CMK (cell line): Measurements from ENCODE around the gene PTPN2.
"Not testable (repeated sequence)": the region's sequence is repeated elsewhere in the genome, so short reads cannot be mapped to it uniquely, and the experiment has no call there.

ENCODE experiments used
- DNase-seq: peaks from one replicate; pipeline ENCODE4 v3.0.0-alpha.2; 2010; ENCODE audit warnings: low read depth

The PTPN2 gene

DNA sequence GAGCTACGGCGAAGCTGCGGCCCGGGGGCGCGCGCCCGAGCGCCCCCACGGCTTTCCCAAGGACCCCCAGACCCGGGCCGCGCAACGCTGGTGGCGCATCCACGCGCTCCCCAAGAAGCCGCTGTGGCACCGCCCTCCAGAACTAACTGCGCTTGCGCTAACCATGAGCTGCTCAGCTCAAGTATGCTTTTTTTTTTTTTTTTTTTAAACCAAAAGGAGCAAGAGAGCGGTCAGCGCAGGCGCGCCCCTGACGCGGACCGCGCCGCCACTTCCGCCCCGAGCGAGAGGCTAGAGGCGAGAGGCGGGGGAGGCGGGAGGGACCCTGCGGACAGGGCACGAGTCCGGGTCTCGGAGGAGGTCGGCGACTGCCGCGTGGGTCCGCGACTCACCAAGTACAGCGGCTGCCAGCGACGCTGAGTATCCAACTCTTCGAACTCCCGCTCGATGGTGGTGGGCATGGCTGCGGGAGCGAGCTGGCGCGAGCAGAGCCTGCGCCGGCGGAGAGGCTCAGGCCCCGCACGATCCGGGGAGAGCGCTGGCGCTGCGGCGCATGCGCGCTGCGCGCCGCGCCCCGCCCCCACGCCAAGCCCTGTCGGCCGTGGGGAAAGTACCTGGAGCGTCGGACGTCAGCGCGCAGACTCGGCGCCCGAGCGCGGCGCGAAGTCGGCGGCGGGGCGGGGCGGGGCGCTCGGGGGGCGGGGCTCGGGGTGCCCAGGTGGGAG, at the start of gene PTPN2:
PTPN2 (minus strand) TSS at position 554 of the 722 bp plus-strand sequence; CDS start at position 458, 96 bp downstream.
- DNase-seq, result peak; percentile 73

DNA sequence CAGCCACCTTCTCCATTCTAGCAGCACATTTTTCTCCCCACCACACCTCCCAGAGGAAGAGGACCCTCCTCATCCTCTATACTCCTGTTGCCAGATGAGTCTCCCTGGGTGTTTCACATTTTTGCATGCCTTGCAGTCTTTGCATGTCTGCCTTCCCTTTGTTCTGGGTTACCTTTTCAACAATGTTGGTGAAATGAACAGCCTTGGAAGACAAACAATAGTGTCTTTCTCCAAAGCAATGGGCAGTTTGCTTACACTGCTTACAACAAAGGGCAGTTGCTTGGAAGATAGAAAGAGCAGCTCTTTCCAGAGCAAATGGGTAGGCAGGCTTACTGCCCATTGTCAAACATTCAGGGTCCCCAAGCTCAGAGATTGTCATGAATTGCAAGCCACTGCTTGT, 49.3 kb upstream of the PTPN2 start:
- DNase-seq, result no peak

DNA sequence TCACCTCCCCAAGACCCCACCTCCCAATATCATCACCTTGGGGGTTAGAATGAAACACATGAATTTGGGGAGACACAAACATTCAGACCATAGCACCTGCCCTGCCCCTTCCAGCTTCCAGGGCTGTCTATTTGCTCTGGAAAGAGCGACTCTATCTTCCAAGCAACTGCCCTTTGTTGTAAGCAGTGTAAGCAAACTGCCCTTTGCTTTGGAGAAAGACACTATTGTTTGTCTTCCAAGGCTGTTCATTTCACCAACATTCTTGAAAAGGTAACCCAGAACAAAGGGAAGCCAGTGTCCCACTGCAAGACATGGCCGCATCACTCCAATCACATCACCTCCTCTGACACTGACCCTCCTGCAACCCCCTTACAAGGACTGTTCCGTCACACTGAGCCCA, 46.9 kb upstream of the PTPN2 start:
- no peak for DNase-seq

DNA sequence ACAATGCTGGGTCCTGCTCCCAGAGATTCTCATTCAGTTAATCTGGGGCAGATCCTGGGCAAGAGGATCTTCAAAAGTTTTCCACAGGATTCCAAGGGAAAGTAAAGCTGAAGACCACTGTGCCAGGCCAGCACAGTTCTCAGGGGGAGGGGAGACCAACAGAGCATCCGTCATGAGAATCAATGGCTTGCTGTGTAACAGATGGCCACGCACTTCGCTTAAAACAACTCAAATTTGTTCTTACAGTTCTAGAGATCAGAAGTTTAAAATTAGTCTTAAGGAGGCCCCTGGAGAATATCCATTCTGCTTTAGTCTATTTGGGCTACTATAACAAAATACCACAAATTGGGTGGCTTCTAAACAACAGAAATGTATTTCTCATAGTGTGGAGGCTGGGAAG, 46.3 kb upstream of the PTPN2 start:
- no peak for DNase-seq

DNA sequence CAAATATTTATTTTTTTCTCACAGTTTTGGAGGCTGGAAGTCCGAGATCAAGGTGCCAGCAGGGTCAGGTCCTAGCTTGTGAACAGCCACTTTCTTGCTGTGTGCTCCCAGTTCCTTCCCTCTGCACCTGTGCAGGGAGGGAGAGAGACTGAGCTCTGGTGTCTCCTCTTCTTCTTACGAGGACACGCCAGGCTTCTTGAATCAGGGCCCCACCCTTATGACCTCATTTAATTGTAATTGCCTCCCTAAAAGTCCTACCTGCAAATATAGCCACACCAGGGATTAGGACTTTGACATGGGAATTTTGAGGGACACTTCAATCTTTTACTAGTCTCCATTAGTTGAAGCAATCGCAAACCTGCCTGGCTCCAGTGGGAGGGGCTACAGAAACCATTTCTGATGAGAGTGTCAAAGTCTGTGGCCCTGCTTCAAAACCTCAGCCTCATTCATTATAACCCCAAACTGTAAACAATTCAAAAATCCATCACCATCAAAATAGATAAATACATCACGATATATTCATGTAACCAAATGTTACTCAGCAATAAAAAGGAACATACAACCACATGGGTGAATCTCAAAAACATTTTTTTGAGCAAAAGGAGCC, 45.5 kb upstream of the PTPN2 start:
- no peak for DNase-seq

DNA sequence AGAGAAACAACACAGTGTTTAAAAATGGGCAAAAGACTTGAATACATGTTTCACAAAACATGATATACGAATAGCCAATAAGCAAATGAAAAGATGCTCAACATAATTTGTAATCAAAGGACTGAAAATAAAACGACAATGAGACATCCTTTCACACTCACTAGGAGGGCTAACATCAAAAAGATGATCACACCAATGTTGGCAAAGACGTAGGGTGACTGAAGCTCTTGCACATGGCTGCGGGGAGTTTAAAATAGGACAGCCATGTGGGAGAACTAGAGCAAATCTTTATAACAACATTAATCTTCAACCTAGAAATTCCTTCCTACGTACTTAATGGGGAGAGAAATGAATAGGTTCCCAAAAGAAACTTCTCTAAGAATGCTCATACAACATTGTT, 44.6 kb upstream of the PTPN2 start:
- no peak for DNase-seq

DNA sequence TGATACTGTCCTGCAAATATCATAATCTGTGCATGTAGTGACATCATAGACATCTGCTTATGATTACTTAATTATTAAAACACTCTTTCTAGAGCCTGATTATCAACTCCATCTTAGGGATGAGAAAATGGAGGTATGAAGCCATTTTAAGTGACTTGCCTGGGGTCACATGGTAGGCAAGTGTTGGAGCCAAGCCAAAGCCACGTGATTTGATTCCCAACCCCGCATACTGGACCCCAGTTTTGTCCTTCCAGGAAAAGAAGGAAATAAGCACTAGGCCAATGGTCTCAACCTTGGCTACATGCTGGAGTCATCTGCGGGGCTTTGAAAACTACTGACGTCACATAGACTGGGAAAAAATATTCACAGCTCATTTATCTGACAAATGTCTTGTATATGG, 44.2 kb upstream of the PTPN2 start:
- DNase-seq, result no peak

DNA sequence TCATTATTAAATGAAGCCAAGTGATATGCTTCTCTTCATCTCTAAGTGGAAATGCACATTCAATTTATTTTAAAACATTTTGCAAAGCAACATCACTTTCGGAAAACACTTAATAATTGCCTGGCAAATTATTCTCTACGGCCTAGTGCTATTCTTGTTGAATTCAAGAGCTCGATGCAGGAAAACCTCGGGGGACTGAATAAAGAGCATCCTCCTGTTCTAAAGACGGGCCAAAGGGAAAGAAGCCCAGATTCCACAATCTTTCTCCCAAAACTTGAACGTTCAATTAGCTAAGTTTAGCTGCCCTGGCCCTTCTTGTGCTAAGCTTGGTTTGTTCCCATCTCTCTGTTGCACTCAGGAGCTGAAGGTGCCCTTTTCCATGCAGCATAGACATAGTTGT, 40.6 kb upstream of the PTPN2 start:
- DNase-seq, result no peak

DNA sequence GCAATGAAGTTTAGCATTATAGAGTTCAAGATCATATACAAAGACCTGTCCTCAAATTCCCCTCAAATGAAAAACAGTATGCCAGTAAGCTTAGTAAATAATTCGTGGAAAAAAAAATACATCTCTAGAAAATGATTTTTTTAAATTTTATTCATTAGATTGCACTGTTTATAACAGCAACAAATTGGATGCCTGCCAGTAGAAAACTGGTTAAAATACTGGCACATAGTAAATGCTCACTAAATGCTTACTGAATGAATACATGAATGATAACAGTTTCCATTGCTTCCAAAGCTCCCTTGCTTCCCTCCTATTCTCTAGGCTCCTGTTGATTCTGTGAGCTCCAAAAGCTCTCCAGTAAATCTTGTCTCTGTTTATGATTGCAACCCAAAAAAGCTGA, 38.2 kb upstream of the PTPN2 start:
- DNase-seq, result no peak

DNA sequence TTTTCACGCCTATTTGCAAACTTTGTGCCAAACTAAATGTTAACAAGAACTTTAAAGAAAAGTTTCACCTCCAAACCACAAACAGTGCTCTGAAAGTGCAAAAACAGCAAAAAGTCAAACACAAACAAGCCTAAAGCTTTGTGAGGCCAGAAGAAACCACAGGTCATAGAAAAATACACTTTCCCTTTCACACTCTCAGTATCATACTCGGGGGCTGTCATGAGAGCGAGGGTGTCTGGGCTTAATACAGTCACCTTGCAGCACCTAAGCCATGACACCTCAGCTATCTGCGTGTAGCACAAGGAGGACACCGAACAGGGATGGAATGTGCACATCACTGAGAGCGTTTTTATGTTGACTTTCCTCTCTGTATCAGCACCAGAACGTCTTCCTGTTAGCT, 37.1 kb upstream of the PTPN2 start:
- no peak for DNase-seq

DNA sequence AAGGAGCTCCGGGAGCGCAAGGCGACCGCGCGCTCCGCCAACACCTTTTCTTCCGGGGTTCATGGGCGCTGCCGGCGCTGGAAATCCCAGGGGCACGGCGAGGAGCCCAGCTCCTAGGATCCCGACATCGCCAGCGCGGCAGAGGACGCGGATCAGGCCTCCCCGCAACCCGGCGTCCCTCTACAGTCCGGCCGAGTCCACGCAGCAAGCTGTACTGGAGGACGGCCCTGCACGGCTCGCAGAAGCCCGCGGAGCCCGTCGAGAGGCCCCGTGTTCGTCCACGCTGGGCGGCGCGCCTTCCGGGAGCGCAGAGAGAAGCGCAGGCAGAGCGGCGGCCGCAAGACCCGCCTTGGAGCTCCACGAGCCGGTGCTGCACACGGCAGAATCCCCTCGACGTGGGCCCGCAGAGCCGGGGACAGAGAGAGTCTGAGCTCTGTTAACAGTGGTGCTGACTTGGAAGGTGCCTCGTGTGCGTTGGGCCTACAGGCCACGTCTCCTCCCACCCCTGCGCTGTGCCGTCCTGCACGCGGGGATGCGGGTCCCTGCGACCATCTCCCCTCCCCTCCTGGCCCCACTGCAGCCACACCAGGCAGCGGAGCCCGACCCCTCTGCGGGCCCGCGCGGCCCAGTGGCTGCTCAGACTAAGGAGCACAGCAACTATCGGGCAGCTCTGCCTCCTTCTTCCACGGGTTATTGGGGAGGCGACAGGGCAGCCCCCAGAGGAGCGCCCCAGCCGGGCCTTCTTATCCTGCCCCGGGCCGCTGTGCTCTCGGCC, 28.1 kb upstream of the PTPN2 start:
- DNase-seq, result no peak

DNA sequence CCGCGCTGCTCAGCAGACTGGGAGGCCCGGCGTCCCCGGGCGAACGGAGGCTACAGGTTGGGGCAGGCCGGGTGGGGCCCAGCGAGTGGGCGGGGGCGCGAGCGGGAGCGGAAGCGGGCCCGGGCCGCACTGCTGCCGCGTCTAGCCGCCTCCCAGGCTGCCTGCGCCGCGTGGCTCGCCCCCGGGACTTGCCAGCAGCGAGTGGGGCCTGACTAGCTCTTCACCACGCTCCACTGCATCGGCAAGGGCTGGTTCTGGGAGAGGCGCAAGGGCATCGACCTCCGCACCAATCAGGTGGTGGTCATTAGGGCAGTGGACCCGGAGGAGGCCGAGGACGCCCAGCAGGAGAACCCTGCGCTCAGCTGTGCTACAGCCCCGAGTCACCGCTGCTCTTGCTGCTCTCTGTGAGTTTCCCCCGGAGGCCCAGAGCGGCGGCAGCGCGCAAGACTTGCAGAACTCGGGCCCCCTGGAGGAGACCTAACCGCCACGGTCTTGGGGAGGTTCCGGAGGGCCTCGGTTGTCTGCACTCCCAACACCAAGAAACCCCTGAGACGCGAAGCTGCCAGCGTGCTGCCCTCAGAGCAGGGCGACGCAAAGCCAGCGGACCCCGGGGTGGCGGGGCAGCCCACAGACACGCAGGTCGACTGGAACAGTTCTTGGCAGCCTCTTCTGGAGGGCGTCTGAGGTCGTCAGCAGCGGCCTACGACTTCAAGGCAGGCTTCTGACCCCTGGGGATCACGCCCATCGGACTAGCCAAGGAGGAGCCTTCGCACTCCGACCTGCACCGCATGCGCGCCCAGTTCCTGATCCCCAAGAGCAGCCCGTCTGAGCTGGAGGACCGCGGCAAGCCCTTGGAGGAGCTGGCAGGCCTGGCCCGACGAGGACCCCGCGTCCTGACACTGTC, 27.2 kb upstream of the PTPN2 start:
- DNase-seq, result no peak

DNA sequence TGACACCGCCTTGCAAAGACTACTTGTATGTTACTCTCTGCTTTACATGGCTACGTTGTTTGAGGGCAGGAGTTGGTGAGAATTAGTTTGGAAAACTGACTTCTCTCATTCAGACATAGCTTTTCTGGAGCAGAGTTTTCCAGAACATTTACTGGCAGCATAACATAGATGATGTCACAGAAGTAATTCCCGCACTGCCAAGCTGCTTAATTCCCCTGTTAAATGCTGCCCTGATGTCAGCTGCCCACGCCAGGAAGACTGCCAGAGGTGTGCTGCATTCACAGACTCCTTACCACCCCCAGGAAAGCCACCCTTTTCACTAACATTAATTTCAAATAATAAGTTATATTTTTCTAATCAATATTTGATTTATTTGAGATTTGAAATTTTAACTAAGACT, 24.7 kb upstream of the PTPN2 start:
- DNase-seq, result no peak

DNA sequence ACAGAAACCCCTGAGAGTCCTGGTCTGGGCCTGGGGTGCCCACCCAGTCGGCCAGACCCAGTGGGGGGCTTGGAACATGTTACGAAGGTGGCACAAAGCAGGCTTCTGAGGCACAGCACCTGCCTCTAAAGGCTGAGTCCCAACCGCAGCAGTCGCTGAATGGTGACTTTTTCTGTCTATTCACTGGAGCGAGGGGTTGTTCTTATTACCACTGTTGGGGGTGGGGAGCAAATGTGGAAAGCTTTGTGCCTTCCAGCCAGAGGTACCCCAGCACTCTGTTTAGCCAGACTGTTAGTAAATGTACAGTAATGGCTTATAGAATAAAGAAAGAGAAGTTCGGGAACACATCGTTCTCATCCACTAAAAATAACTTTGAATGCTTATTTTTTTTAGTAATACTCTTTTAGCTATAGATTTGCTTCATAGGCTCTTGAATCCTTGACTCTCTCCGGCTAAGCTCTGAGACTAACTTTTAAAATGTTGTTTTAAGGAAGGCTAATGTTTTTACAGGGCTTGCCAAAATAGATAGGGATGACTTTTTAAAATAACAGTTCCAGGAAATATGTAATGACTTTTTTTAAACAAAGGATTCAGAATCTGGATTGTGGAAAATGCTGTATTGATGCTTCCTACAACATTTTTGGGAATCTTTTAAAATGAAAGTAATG, 23.4 kb upstream of the PTPN2 start:
- DNase-seq, result no peak

DNA sequence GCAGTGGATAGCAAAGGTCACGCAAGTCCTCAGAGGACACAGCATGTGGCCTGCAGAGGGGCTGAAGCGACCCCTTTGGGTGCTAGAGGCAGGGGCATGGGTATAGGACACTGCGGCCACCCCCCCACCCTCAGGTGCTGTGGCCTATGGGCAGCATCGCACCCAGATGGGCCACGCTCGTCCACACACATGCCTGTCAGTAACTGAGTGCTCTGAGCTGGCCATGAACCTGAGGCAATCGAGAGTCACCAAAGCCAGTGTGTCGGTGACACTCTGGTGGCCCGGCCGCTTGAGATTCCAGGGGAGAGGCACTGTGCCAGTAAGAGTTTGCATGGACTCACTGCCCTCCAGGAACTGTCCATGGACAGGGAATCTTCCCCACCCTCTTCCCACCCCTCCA, 22.7 kb upstream of the PTPN2 start:
- DNase-seq, result no peak

DNA sequence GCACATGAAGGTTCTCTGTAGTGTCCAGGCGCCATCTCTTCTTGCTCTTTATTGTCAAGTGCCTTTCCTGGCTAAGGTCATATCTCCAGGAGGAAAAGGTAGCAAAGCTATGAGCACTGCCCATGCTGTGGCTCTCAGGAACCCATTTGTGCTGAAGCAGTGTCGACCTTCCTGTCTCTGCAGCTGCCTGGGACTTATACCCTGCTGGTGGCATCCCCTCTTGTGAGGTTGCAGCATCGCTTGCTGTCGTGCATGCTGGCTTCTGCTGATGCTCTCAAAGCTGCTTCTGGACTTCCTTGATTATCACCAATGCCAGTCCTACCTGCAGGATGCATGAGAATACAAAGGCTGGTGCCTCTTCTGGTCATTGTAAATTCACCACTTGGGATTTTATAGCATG, 22.1 kb upstream of the PTPN2 start:
- no peak for DNase-seq

DNA sequence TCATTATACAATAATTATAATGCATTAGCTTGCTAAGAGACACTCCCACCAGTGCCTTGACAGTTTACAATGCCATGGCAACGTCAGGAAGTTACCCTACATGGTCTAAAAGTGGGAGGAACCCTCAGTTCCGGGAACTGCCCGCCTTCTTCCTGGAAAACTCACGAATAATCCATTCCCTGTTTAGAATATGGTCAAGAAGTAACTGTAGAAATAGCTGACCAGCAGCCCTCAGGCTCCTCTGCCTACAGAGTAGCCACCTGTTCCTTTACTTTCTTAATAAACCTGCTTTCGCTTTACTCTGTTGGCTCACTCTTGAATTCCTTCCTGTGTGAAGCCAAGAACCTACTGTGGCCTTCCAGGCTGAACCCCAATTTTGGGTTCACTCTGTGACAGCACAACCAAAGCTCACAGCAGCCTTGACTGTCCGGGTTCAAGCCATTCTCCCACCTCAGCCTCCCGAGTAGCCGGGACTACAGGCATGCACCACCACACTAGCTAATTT, 20.0 kb upstream of the PTPN2 start:
- DNase-seq, result peak; percentile 58

DNA sequence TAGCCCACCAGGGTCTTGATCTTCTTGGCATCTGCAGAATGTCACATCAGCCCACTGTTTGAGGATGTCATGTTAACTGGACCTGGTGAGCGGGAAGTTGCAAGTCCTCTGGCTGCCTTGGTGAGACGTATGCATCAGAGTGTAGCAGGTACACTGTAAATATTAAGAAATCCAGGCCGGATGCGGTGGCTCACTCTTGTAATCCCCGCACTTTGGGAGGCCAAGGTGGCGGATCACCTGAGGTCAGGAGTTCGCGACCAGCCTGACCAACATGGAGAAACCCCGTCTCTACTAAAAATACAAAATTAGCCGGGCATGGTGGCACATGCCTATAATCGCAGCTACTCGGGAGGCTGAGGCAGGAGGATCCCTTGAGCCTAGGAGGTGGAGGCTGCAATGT, 17.2 kb upstream of the PTPN2 start:
- not testable (repeated sequence) for DNase-seq

DNA sequence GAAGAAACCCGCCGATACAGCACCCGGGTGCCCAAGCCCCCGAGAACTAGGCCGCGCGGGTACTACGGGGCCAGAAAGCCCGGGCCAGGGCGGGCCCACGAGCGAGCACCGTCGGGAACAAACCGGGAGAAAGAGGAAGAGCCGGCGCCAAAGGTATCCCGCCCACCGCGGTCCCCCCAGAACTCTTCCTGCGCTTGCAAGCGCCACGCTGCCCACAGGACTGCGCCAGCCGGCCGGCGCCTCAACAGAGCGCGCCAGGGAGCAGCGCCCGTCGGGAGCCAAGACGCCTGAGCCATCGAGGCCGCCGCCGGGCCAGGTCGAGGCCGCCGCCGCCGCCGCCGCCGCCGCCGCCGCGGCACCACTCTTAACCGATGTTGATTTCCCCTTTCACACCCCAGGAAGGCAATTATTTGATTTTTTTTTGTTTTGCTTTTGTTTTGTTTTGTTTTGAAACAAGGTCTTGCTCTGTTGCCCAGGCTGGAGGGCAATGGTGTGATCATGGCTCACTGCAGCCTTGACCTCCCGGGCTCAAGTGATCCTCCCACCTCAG, 12.8 kb upstream of the PTPN2 start:
- not testable (repeated sequence) for DNase-seq

DNA sequence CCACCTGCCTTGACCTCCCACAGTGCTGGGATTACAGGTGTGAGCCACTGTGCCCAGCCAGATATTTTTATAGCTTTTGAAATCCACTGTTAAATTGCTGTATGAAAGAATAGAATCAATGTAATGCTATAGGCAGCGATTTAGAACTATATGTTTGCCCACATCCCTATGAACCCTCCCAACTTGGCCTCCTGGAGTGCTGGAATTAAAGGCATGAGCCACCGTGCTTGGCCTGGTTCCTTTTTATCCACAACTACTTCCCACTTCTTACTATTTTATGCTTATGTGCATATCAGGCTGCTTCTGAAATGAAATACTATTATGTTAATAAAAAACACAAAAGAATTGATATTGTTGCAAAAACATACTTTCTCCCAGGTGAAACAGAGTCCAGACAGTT, 11.6 kb upstream of the PTPN2 start:
- no peak for DNase-seq

DNA sequence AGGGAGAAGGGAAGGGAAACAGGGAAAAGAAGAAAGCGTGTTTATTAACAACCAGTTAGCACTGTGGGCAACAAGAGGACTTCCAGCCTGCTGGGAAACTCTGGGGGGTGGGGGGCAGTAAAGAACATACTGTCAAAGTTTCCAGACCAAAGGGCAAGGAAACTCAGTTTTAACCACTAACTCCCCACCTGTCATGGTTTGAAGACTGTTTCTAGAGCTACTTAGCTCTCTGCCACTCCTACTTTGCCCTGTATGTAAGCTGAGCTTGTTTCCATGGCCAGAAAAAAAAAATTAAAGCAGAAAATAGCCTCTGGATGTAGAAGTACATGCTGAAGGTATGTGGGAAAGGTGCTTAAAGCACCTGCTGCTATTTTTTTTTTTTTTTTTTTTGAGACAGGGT, 11.0 kb upstream of the PTPN2 start:
- no peak for DNase-seq
